NCI-H1436 treated with DMSO at 0.1 percent for 48 hours (cell line): ENCODE data around the gene CCDC88A.
A peak's percentile ranks its signal among the peaks of the same experiment; 100 is the strongest.
"Not testable (repeated sequence)": the region's sequence is repeated elsewhere in the genome, so short reads cannot be mapped to it uniquely, and the experiment has no call there.

Experiments used
- DNase-seq: peaks from one replicate; lab custom pipeline; 2025; lab: John Stamatoyannopoulos, UW

The CCDC88A gene

DNA sequence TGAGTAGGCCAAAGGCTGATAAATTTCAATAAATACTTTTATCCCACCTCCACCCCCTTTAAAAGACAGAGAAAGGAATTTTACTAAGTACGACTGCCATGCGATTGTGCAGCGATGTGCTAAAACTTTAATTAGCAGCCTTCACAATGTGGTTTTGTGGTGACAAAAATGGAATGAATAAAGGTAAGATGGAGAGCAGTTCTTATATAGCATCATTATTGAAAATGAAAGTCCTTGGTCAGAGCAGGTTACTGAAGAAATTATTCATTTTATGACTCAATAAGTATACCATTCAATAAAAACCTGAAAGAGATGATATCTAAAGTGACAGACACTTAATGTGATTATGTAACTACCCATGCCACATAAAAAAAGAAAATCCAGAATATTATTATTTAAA lies 117.4 kb downstream of the CCDC88A start:
- no peak for DNase-seq

GRCh38 chr2:55301277-55301676 lies 118.4 kb downstream of the CCDC88A start:
- DNase-seq: no peak

DNA sequence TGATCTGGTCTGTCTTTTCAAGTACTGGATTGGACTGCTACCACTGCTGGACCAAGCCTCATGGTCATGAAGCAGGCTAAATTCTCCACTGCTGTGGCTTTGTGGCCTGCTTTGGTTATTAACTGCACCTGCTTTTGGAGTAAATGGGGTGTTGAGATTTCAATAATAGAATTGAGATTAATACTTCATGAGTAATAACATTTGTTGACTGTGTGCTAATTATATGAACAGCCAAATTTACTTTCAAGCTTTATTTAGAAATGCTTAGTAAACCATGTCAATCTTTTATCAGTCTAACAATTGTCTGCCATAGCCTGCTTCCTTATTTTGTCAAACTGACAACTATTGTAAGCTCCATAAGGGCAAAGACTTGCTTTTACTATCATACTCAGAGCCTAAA lies 123.3 kb downstream of the CCDC88A start:
- no peak for DNase-seq

DNA sequence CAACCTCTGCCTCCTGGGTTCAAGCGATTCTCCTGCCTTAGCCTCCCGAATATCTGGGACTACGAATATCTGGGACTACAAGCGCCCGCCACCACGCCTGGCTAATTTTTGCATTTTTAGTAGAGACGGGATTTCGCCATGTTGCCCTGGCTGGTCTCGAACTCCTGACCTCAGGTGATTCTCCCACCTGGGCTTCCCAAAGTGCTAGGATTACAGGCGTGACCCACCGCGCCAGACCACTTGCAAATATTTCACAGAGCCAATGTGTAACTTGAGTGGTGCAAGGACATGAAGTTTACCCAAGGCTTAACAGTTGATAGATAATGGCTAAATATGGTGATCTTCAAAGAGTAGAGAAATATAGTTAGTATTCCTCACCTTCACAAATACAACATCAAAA lies 136.6 kb downstream of the CCDC88A start:
- no peak for DNase-seq

- peak; percentile 26 for DNase-seq
Observed at GRCh38 chr2:55282110-55282917, 137.3 kb downstream of the CCDC88A start.

DNA sequence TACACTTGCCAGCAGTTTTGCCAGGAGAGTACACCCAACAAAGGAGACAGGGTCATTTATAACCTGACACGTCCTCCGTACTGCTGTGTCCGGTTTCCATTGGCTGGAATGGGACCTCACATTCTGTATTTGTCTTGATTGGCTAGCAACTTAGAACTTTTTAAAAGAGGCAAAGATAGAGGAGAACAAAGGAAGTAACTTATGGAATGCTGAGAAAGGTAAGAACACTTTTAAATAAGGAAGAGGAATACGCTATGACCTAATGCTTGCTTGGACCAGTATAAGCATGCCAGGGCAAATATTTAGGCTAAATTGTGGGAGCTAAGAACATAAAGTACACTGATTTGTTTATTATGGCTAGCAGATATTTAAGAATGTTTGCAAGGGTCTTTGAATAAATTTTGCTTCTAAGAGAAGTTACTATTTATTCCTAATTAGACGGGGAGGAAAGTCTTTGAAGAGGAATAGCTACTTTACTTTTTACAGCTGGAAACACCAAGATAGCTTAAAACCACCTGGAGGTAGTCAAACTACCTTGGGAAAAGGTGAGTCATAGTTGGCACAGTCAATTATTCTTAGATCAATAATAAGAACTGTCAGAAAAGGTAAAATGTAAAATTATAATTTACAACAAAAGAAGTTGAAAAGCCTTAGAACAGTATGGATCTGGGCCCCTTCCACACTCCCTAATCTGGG lies 138.7 kb downstream of the CCDC88A start:
- DNase-seq: not testable (repeated sequence)

DNA sequence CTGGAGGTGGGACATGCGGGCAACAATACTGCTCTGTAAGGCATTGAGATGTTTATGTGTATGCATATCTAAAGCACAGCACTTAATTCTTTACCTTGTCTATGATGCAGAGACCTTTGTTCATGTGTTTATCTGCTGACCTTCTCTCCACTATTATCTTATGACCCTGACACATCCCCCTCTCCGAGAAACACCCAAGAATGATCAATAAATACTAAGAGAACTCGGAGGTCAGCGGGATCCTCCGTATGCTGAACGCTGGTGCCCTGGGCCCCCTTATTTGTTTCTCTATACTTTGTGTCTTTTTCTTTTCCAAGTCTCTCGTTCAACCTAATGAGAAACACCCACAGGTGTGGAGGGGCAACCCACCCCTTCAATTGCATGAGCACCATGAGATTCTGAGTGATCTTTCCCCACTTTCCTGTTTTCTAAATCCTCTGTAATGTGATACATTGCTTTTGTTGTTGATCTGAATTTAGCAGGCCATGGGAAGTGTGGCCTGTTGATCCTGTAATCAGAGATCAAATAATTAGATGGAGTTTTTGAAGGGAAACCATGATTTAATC lies 139.7 kb downstream of the CCDC88A start:
- DNase-seq: not testable (repeated sequence)

DNA sequence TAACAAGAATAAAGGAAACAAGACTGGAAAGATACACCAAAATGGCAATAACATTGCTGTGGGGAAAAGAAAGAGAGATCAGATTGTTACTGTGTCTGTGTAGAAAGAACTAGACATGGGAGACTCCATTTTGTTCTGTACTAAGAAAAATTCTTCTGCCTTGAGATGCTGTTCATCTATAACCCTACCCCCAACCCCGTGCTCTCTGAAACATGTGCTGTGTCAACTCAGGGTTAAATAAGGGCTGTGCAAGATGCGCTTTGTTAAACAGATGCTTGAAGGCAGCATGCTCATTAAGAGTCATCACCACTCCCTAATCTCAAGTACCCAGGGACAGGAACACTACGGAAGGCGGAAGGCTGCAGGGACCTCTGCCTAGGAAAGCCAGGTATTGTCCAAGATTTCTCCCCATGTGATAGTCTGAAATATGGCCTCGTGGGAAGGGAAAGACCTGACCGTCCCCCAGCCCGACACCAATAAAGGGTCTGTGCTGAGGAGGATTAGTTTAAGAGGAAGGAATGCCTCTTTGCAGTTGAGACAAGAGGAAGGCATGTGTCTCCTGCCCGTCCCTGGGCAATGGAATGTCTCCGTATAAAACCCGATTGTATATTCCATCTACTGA lies 140.3 kb downstream of the CCDC88A start:
- DNase-seq: not testable (repeated sequence)

DNA sequence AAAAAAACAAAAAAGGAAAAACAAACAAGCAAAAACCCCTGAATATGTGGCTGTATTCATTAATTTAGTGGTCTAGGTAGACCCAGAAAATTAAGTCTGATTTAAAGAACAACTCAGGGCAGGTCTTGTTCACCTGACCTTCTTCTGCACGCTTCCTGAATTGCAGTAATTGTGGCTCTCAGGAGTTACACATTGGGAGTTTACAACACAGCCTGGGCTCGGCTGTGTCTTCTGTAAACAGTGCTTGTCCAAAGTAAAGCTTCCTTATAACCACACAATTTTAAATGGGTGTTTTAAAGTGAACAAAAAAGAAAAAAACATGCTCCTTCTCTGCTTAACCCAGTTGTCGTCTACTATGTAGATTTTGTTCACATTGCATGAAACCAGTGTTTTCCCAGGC lies 142.3 kb downstream of the CCDC88A start:
- no peak for DNase-seq

DNA sequence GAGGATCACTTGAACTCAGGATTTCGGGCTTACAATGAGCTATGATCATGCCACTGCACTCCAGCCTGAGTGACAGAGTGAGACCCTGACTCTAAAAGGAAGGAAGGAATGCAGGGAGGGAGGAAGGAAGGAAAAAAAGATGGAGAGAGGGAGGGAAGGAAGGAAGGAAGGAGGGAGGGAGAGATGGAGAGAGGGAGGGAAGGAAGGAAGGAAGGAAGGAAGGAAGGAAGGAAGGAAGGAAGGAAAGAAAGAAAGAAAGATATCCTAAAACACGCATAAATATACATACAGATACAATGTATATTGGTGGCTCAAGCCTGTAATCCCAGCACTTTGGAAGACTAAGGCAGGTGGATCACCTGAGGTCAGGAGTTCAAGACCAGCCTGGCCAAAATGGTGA lies 145.3 kb downstream of the CCDC88A start:
- DNase-seq: not testable (repeated sequence)

DNA sequence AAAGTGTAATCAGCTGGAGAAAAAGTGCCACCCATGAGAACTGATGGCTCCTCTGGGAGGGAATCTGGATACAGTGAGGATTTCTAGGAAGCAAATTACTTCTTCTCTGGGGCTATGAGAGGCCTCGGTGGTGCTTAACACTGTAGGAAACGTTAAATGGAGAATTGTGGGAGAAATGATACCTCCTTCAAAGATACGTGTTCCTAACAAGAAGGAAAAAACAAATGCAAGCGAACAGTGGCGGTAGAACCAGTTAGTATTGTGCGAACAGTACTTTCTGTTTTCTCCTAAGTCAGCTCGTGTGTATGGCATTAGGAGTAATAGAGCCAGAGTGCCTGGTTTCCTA lies 150.0 kb downstream of the CCDC88A start:
- DNase-seq: no peak

DNA sequence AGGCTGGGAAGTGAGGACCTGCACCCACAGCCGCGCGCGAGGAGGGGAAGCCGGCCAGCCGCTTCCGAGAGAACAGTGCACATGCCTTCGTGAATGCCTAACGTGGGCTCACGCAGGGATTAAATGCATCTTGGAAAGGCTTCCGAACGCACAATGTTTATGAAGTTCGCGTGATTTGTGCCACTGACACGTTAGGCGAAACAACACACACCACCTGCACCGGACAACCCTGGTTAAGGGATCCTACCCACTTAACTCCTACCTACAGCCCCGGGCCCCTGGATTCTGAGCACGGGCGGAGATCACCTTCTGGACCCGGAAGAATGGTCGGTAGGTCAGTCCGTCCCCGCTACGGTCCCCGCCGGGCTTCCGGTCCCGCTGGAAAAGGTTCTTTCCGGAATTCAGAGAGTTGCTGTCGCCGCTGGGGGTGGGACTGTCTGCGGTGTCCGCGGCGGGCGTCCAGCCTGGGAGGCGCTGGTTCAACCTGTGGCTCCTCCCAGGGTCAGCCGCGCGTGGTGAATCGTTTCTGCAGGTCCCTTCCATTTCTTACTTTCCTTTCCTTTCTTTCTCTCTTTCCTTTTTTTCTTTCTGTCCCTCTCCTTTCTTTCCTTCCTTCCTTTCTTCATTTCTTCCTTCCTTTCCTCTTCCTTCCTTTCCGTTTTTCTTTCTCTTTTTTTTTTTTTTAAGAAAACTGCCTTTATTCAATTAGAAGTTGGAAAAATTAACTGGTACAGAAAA lies 150.6 kb downstream of the CCDC88A start, which contains the start of gene MTIF2:
TSS of gene MTIF2 (minus strand) at position 325 of the 738 bp plus-strand sequence. CDS start 5,373 bp downstream, outside the sequence.
- DNase-seq: peak; percentile 43

- DNase-seq: no peak
Observed at GRCh38 chr2:55268288-55268906, 151.3 kb downstream of the CCDC88A start.

GRCh38 chr2:55259586-55259985 lies 160.1 kb downstream of the CCDC88A start:
- DNase-seq: not testable (repeated sequence)

DNA sequence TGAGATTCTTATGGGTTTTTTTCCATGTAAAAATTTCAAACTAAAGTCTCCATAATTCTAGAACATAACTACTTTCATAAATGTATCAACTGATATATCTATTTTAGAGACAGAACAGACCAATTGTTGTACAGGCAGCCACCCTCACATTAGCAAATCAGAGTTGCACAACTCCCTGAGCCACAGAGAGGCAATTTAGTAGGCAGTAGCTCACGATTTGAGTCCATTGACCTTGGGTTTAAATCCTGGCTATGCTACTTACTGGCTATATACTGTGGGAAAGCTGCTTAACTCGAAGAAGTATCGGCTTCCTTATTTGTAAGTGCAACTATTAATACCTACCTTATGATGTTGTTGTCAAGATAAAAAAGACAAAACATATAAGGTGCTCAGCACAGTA lies 166.8 kb downstream of the CCDC88A start:
- DNase-seq: no peak

DNA sequence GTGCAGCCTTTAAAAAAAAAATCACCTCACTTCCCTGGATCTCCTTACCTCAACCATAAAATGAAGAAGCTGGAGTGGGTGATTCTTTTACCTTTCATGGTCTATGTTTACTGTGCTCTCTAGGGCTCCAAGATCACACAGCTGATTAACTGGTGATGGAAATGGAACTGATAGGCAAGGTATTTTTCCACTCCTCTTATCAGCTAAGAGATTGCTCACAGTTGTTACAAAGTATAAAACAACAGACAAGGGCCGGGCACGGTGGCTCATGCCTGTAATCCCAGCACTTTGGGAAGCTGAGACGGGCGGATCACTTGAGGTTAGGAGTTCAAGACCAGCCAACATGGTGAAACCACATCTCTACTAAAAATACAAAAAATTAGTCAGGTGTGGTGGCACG lies 172.6 kb downstream of the CCDC88A start:
- DNase-seq: no peak

DNA sequence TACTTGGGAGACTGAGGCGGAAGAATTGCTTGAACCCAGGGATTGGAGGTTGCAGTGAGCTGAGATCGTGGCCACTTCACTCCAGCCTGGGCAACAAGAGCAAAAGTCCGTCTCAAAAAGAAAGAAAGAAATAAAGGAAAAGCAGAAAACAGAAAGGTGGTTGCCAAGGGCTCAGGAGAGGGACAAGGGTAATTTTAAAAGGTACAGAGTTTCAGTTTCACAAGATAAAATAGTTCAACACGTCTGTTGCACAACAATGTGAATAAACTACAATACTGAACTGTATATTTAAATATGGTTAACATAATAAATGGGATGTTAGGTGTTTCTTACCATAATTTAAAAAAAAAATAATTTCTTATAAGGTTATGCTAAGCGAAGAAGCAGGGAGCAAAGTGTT lies 174.2 kb downstream of the CCDC88A start:
- DNase-seq: no peak

GRCh38 chr2:55242617-55243016 lies 177.0 kb downstream of the CCDC88A start:
- no peak for DNase-seq

GRCh38 chr2:55241582-55241981 lies 178.1 kb downstream of the CCDC88A start:
- not testable (repeated sequence) for DNase-seq

DNA sequence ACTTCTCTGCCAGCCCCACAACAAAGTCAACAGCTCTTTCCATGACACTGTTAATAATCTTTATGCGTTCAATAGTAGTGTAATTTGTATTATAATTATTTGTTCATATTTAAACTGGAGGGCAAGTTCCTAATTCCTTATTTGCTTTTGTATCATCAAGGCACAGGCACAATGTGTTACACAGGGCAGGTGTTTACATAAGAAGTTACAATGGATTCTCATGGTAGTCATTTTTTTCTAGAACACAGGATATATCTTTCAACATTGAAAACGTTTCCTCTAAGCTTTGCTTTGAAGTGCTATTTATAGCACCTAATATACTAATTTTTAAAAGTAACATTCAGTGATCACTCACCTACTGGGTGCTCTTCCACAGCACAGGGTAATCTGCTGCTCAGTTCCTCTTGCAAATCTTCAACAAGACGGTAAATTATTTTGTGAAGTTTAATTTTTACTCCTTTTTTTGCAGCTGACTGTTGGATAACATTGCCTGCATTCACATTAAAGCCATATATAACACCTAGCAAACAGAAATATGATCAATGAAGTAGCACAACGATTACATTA lies 179.9 kb downstream of the CCDC88A start:
- no peak for DNase-seq
